Omental fat pad (tissue), 4 donors: Measurements from ENCODE around the gene PDGFD. TPM values are rescaled to one million over a fixed set of nuclear protein-coding genes. Genes with fewer than 3 reads are reported as not detected.

ENCODE experiments used
- ATAC-seq: fragments of 150-250 bp; one replicate; pipeline ENCODE4 v1.9.1; 2016; ENCODE audit warnings: mild to moderate bottlenecking, moderate library complexity; ENCODE audit not compliant: low FRiP score
- DNase-seq: peaks from one replicate; pipeline ENCODE4 v3.0.0-alpha.2; 2019; ENCODE audit warnings: low spot score
- total RNA-seq, 4 donors: library from RNA; depleted of rRNA; stranded (reverse); fragments of >200 nt; gene quantifications; one replicate each; pipeline ENCODE4 v1.1.0, GENCODE V29; 2016
- TF ChIP-seq, protein P1 (sequence below), 3 donors: fragments of 450-650 bp; IDR thresholded peaks; one replicate each; pipeline ENCODE4 v1.5.1; 2016 to 2017; ENCODE audit warnings: antibody characterized with exemption in 3 of 3, mild to moderate bottlenecking in 3 of 3, moderate library complexity in 2 of 3

PDGFD gene
- total RNA-seq, 4 donors from 2014 or later, result 11.3 to 63.1 (median 38.9) TPM

DNA sequence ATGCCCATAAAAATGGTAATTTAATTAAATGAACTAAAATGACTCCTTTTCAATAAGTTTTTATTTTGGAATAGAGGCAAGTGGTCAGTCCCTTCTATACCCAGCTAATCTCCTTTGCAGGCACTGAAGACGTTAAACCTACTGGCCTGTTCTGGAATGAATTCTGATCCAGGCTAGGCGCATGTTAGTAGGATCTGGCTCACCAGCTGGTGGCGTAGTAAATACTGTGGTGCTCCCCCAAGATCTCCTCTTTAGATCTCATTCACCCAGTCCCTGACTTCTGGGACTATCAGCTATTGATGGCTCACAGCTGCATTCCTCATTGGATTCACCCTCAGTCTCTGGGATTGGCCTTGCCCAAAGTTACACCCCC is 301.2 kb downstream of the PDGFD start:
- ATAC-seq, result no peak

DNA sequence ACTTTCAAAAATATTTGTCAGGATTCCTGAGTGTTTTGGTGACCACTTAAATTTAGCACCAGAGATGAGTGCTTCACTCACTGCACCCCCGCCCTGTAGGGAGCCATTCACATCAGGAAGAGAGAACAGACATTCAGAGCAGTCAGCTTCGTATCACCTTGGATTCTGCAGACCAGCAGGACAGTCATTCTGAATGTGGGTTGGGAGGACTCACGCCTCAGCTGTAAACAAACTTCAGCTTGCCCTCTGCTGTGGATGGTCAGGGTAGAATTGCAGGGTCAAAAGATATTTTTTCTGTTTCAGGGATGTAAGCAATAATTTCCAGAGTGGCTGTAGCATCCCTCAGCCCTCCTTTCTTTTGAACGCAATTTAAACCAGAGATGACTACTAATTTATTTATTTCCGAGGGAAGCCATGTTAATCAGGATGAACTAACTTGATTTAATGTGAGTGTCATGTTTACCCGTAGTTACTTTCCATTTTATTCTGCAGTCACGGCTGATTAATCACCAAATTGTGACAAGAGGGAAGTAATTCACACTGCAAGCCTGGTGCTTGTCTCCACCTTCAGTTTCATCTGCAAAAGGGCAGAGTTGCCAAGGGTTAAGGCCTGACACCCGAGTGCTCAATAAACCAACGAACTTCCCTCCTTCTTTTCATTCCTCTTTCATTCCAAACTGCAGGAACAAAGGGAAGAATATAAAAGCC is 301.7 kb downstream of the PDGFD start:
- DNase-seq (no peak), ATAC-seq (no peak)
- TF ChIP-seq, protein P1, sequence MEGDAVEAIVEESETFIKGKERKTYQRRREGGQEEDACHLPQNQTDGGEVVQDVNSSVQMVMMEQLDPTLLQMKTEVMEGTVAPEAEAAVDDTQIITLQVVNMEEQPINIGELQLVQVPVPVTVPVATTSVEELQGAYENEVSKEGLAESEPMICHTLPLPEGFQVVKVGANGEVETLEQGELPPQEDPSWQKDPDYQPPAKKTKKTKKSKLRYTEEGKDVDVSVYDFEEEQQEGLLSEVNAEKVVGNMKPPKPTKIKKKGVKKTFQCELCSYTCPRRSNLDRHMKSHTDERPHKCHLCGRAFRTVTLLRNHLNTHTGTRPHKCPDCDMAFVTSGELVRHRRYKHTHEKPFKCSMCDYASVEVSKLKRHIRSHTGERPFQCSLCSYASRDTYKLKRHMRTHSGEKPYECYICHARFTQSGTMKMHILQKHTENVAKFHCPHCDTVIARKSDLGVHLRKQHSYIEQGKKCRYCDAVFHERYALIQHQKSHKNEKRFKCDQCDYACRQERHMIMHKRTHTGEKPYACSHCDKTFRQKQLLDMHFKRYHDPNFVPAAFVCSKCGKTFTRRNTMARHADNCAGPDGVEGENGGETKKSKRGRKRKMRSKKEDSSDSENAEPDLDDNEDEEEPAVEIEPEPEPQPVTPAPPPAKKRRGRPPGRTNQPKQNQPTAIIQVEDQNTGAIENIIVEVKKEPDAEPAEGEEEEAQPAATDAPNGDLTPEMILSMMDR (IDR thresholded peaks at IDR 0.05), result no peak

More for the DNA sequence above, 301.2 kb downstream of the PDGFD start:
- TF ChIP-seq, protein P1 (IDR thresholded peaks at IDR 0.05), result no peak
- DNase-seq, result no peak

Other genes starting within 250 kb of the PDGFD start
- not detected for gene DDI1, start 127.5 kb downstream of the PDGFD start, total RNA-seq